Keratinocyte (primary cell): Measurements from ENCODE around the gene NR5A1. TPM values are rescaled to one million over a fixed set of nuclear protein-coding genes. Genes with fewer than 3 reads are reported as not detected.

Experiments
- DNase-seq: peaks from one replicate; pipeline ENCODE4 v3.0.0-alpha.2; 2011; ENCODE audit warnings: low read depth, missing footprints, low spot score
- FAIRE-seq: peaks from 2 replicates; lab custom pipeline; 2011; peaks lifted over from hg19 to GRCh38; lab: Jason Lieb, UNC
- H2AFZ ChIP-seq: 2 replicates; pipeline ENCODE4 v1.6.0; 2012; ENCODE audit warnings: low read length, control low read depth, inconsistent platforms; ENCODE audit not compliant: control insufficient read depth
- H3K27ac ChIP-seq: 2 replicates; pipeline ENCODE4 v1.5.1; 2011; ENCODE audit warnings: low read length; ENCODE audit not compliant: control insufficient read depth, insufficient read depth
- H3K27me3 ChIP-seq: 3 replicates; pipeline ENCODE4 v1.6.0; 2011; ENCODE audit warnings: low read length; ENCODE audit not compliant: control insufficient read depth, insufficient read depth; ENCODE audit errors: extremely low read depth
- H3K36me3 ChIP-seq, 2 experiments: 2 replicates in 1 of 2; 3 replicates in 1 of 2; pipeline ENCODE4 v1.5.1; 2011; ENCODE audit warnings: low read length in 2 of 2, mild to moderate bottlenecking in 1 of 2; ENCODE audit not compliant: control insufficient read depth in 2 of 2, insufficient read depth in 2 of 2; ENCODE audit errors: extremely low read depth in 1 of 2
- H3K4me1 ChIP-seq: 3 replicates; pipeline ENCODE4 v1.5.1; 2011; ENCODE audit warnings: low read length; ENCODE audit not compliant: control insufficient read depth, insufficient read depth; ENCODE audit errors: extremely low read depth
- H3K4me2 ChIP-seq: 3 replicates; pipeline ENCODE4 v1.6.0; 2011; ENCODE audit warnings: low read depth, low read length; ENCODE audit not compliant: control insufficient read depth, insufficient read depth; ENCODE audit errors: extremely low read depth
- H3K4me3 ChIP-seq, 3 experiments: fragments of 200-600 bp in 1 of 3; sonication (generic) in 1 of 3; 2 replicates in 2 of 3; 3 replicates in 1 of 3; pipeline ENCODE4 v1.5.1; 2011 to 2016; ENCODE audit warnings: low read length in 3 of 3, mild to moderate bottlenecking in 3 of 3, control low read depth in 2 of 3, inconsistent platforms in 1 of 3, low read depth in 1 of 3, mixed read lengths in 1 of 3, mixed run types in 1 of 3, moderate library complexity in 1 of 3; ENCODE audit not compliant: control insufficient read depth in 2 of 3, insufficient read depth in 2 of 3; ENCODE audit errors: extremely low read depth in 1 of 3
- H3K79me2 ChIP-seq: 2 replicates; pipeline ENCODE4 v1.6.0; 2012; ENCODE audit warnings: low read length; ENCODE audit not compliant: control insufficient read depth, insufficient read depth
- H3K9ac ChIP-seq: 3 replicates; pipeline ENCODE4 v1.6.0; 2011; ENCODE audit warnings: low read length; ENCODE audit not compliant: control insufficient read depth, insufficient read depth; ENCODE audit errors: extremely low read depth
- H3K9me1 ChIP-seq: 3 replicates; pipeline ENCODE4 v1.6.0; 2011; ENCODE audit warnings: low read length; ENCODE audit not compliant: control insufficient read depth, insufficient read depth; ENCODE audit errors: extremely low read depth
- H3K9me3 ChIP-seq: 2 replicates; pipeline ENCODE4 v1.5.1; 2012; ENCODE audit warnings: low read depth, low read length; ENCODE audit not compliant: control insufficient read depth
- H4K20me1 ChIP-seq: 3 replicates; pipeline ENCODE4 v1.6.0; 2011; ENCODE audit warnings: low read length; ENCODE audit not compliant: control insufficient read depth, insufficient read depth; ENCODE audit errors: extremely low read depth
- CTCF ChIP-seq, 3 experiments: IDR thresholded peaks in 1 of 3; conservative IDR thresholded peaks in 1 of 3; optimal IDR thresholded peaks in 1 of 3; 2 replicates in 2 of 3; 3 replicates in 1 of 3; pipeline versions ENCODE3 to v1.5.1; 2011; ENCODE audit warnings: low read length in 3 of 3, mild to moderate bottlenecking in 3 of 3, moderate library complexity in 2 of 3, control low read depth in 1 of 3, inconsistent platforms in 1 of 3; ENCODE audit not compliant: insufficient read depth in 2 of 3; ENCODE audit errors: extremely low read depth in 1 of 3
- EZH2 ChIP-seq: IDR thresholded peaks from one replicate; pipeline ENCODE4 v1.6.1; 2012; ENCODE audit warnings: inconsistent platforms, mild to moderate bottlenecking, low read length, moderate library complexity
- dilution Hi-C: fragments of 300-500 bp; cut with MboI; formaldehyde crosslinking; loops from one replicate; pipeline ENCODE4 v1.7.0; 2020; ENCODE audit warnings: low sequenced_read_pairs; ENCODE audit not compliant: extremely low pct_ligation_motif_present
- polyA plus RNA-seq, 5 experiments: library from polyadenylated mRNA; depleted of rRNA in 3 of 5; stranded (reverse) in 3 of 5; stranded (forward) in 1 of 5; unstranded in 1 of 5; fragments of >200 nt; gene quantifications; 1 replicate in 1 of 5; 2 replicates in 3 of 5; 3 replicates in 1 of 5; pipeline versions ENCODE4 v1.2.1 to v1.2.3, GENCODE V29; 2011 to 2012; ENCODE audit warnings: missing spikeins in 2 of 5, low read depth in 1 of 5, low replicate concordance in 1 of 5

The NR5A1 gene
- polyA plus RNA-seq, 1 donor (not counting 4 experiments of a cell fraction or from before 2014, with no cell fraction given): not detected

GRCh38 chr9:124496463-124496862 is 10.7 kb downstream of the NR5A1 start:
- no peak overlapping the region for H2AFZ ChIP-seq
- H3K27me3 ChIP-seq: peaks cover 21% of the 10 kb centered on the region
- H3K4me1 ChIP-seq: no peaks in the 10 kb centered on the region
- H3K27ac ChIP-seq: no peak overlapping the region
- H3K79me2 ChIP-seq: no peaks in the 10 kb centered on the region
- no peak for FAIRE-seq
- no peak overlapping the region for H3K4me3 ChIP-seq
- TF ChIP-seq CTCF (optimal IDR thresholded peaks at IDR 0.05 in 1 of 3, IDR thresholded peaks at IDR 0.05 in 1 of 3, conservative IDR thresholded peaks at IDR 0.05 in 1 of 3; ENCODE audit: extremely low read depth in 1 of 3, insufficient read depth in 2 of 3, low read length in 3 of 3) (no peak), EZH2 (no peak)
- H3K4me2 ChIP-seq: no peak overlapping the region
- H3K9ac ChIP-seq: no peak overlapping the region
- no peaks in the 10 kb centered on the region for H3K9me3 ChIP-seq
- DNase-seq: no peak
- dilution Hi-C loops: no loop called here
- no peaks in the 10 kb centered on the region for H4K20me1 ChIP-seq
- H3K36me3 ChIP-seq: no peaks in the 10 kb centered on the region
- no peaks in the 10 kb centered on the region for H3K9me1 ChIP-seq

GRCh38 chr9:124496075-124496449 is 11.1 kb downstream of the NR5A1 start:
- FAIRE-seq: no peak
- dilution Hi-C loops: no loop called here
- peaks cover 17% of the 10 kb centered on the region for H3K27me3 ChIP-seq
- H3K27ac ChIP-seq: no peak overlapping the region
- H3K9me1 ChIP-seq: no peaks in the 10 kb centered on the region
- H3K4me2 ChIP-seq: no peak overlapping the region
- no peak overlapping the region for H3K9ac ChIP-seq
- no peaks in the 10 kb centered on the region for H3K79me2 ChIP-seq
- H3K4me1 ChIP-seq: no peaks in the 10 kb centered on the region
- DNase-seq: no peak
- no peaks in the 10 kb centered on the region for H3K36me3 ChIP-seq
- no peak overlapping the region for H2AFZ ChIP-seq
- H3K4me3 ChIP-seq: no peak overlapping the region
- no peak for TF ChIP-seq CTCF (optimal IDR thresholded peaks at IDR 0.05 in 1 of 3, IDR thresholded peaks at IDR 0.05 in 1 of 3, conservative IDR thresholded peaks at IDR 0.05 in 1 of 3; ENCODE audit: extremely low read depth in 1 of 3, insufficient read depth in 2 of 3, low read length in 3 of 3)
- no peak for TF ChIP-seq EZH2
- H4K20me1 ChIP-seq: no peaks in the 10 kb centered on the region
- no peaks in the 10 kb centered on the region for H3K9me3 ChIP-seq
